ENCODE data around the gene ENOX1. TPM values are rescaled to one million over a fixed set of nuclear protein-coding genes. Genes with fewer than 3 reads are reported as not detected.
A peak's percentile ranks its signal among the peaks of the same experiment; 100 is the strongest.

Gene ENOX1
- total and polyA plus RNA-seq, 7 donors, result 0.34 to 7.1 (median 1.1) TPM

GRCh38 chr13:43787518-43787891, 733 bp upstream of the ENOX1 start:
- Histone ChIP-seq H3K9me3 (no peaks in the 10 kb centered on the region), H3K27ac (peak overlapping the region; percentile 70), H3K27me3 (ENCODE audit: insufficient read depth in 3 of 3, low read length in 2 of 3) (no peaks in the 10 kb centered on the region), H3K36me3 (ENCODE audit: insufficient read depth in 1 of 2, low read depth in 1 of 2) (no peaks in the 10 kb centered on the region), H3K4me3 (peak overlapping the region; percentile 78), H3K4me1 (peaks cover 8% of the 10 kb centered on the region)
- no peak for TF ChIP-seq CTCF (IDR thresholded peaks at IDR 0.05)
- 23 to 40% (median 27%) methylated on average over 9 of the region's 9 CpGs for WGBS, 3 donors
- intact Hi-C loops (cut with DNase I), result loop anchor here in 1 of 2 donors (5.0 kb wide), 1 partner anchor 480 kb away; no protein-coding TSS in a partner anchor
- ATAC-seq (no peak), DNase-seq (no peak)

- TF ChIP-seq CTCF (IDR thresholded peaks at IDR 0.05), result no peak
- Histone ChIP-seq H3K9me3 (no peaks in the 10 kb centered on the region), H3K36me3 (ENCODE audit: insufficient read depth in 1 of 2, low read depth in 1 of 2) (no peaks in the 10 kb centered on the region), H3K4me1 (peaks cover 8% of the 10 kb centered on the region), H3K27me3 (ENCODE audit: insufficient read depth in 3 of 3, low read length in 2 of 3) (no peaks in the 10 kb centered on the region), H3K27ac (peak overlapping the region; percentile 70), H3K4me3 (peak overlapping the region; percentile 78)
- intact Hi-C loops (cut with DNase I), result loop anchor here in 1 of 2 donors (5.0 kb wide), 1 partner anchor 479 kb away; no protein-coding TSS in a partner anchor
- no peak for ATAC-seq
- peak in 1 of 2 donors; percentile 53 for DNase-seq
- 0 to 1% (median 1%) methylated on average over 16 to 28 of the region's 28 CpGs for WGBS, 3 donors
These were observed 353 bp downstream of the ENOX1 start for GRCh38 chr13:43786472-43786765.

GRCh38 chr13:43785650-43786471, 911 bp downstream of the ENOX1 start:
- intact Hi-C loops (cut with DNase I), result loop anchor here in 1 of 2 donors (5.0 kb wide), 1 partner anchor 479 kb away; no protein-coding TSS in a partner anchor
- H3K36me3 ChIP-seq (ENCODE audit: insufficient read depth in 1 of 2, low read depth in 1 of 2), result no peaks in the 10 kb centered on the region
- no peaks in the 10 kb centered on the region for H3K9me3 ChIP-seq
- ATAC-seq (peak; percentile 86 to 93 (median 91)), DNase-seq (peak; percentile 85 to 91)
- peak overlapping the region; percentile 70 for H3K27ac ChIP-seq
- H3K4me1 ChIP-seq, result peaks cover 8% of the 10 kb centered on the region
- TF ChIP-seq CTCF (IDR thresholded peaks at IDR 0.05), result no peak
- H3K4me3 ChIP-seq, result peak overlapping the region; percentile 78
- no peaks in the 10 kb centered on the region for H3K27me3 ChIP-seq (ENCODE audit: insufficient read depth in 3 of 3, low read length in 2 of 3)
- 0 to 1% (median 1%) methylated on average over 65 to 76 of the region's 76 CpGs for WGBS, 3 donors

- no peak for DNase-seq
- intact Hi-C loops (cut with DNase I), result loop anchor here in 1 of 2 donors (5.0 kb wide), 1 partner anchor 478 kb away; no protein-coding TSS in a partner anchor
- Histone ChIP-seq H3K27me3 (ENCODE audit: insufficient read depth in 3 of 3, low read length in 2 of 3) (no peaks in the 10 kb centered on the region), H3K9me3 (no peaks in the 10 kb centered on the region), H3K4me1 (peaks cover 8% of the 10 kb centered on the region), H3K4me3 (peak overlapping the region; percentile 78), H3K27ac (peak overlapping the region; percentile 70), H3K36me3 (ENCODE audit: insufficient read depth in 1 of 2, low read depth in 1 of 2) (no peaks in the 10 kb centered on the region)
- no peak for ATAC-seq
- WGBS, 3 donors, result 27 to 47% (median 29%) methylated on average over 10 of the region's 10 CpGs
- no peak for TF ChIP-seq CTCF (IDR thresholded peaks at IDR 0.05)
These were observed 1.5 kb downstream of the ENOX1 start for GRCh38 chr13:43785261-43785649.
